ENCODE data around the gene PLEKHH3.

DNA sequence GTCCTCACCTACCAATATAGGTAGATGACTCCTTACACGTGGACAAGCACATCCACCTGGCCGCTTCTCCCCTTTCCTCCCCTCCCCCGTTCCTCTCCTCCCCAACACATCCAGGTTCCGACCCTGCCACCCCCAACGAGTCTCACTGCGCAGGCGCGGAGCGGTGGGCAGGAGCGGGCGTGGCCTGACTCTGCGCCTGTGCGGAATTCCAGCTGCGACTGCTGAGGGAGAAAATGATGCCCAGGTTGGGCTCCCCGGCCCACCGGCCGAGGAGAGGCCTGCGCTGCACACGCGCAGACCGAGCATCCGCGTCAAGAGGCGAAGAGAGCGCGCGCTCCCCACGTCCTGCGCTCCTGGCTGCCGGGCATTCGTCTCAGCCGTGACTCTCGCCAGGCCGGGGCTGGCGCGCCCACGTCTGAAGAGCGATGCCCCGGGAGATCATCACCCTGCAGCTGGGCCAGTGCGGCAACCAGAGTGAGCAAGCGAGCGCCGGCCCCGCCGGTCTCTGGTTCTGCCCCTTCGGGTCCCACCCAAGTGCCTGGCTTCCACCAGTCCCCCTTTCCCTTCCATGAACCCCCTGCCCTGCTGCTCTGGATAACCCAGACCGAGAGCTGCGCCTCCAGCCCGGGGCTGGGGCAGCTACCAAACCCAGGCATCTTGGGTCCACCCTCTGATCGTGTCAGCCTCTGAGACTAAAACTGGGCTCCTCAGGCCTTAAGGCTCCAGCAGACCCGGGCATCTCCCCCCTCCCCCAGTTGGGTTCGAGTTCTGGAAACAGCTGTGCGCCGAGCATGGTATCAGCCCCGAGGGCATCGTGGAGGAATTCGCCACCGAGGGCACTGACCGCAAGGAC lies 17.5 kb downstream of the PLEKHH3 start, which contains the start of gene TUBG2:
- TF ChIP-seq, protein P1, sequence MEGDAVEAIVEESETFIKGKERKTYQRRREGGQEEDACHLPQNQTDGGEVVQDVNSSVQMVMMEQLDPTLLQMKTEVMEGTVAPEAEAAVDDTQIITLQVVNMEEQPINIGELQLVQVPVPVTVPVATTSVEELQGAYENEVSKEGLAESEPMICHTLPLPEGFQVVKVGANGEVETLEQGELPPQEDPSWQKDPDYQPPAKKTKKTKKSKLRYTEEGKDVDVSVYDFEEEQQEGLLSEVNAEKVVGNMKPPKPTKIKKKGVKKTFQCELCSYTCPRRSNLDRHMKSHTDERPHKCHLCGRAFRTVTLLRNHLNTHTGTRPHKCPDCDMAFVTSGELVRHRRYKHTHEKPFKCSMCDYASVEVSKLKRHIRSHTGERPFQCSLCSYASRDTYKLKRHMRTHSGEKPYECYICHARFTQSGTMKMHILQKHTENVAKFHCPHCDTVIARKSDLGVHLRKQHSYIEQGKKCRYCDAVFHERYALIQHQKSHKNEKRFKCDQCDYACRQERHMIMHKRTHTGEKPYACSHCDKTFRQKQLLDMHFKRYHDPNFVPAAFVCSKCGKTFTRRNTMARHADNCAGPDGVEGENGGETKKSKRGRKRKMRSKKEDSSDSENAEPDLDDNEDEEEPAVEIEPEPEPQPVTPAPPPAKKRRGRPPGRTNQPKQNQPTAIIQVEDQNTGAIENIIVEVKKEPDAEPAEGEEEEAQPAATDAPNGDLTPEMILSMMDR (IDR thresholded peaks at IDR 0.05): no peak
- TF ChIP-seq ZFX (IDR thresholded peaks at IDR 0.05; ENCODE audit: borderline replicate concordance): no peak

All from 22Rv1 (cell line).